PC-3 (cell line): ENCODE measurements around the gene BOLA2B.
"Not testable (repeated sequence)": the region's sequence is repeated elsewhere in the genome, so short reads cannot be mapped to it uniquely, and the experiment has no call there.

Experiments
- EZH2 ChIP-seq: fragments of 300-600 bp; sonication (generic); IDR thresholded peaks from one replicate; pipeline ENCODE4 v1.6.1; 2017; ENCODE audit warnings: antibody characterized with exemption, mild to moderate bottlenecking, low read length; ENCODE audit not compliant: unreplicated experiment
- TF ChIP-seq, protein P1 (sequence below): fragments of 300-600 bp; sonication (generic); conservative IDR thresholded peaks from 2 replicates; pipeline ENCODE4 v1.5.1; 2017; ENCODE audit warnings: antibody characterized with exemption, low read depth, mild to moderate bottlenecking, low read length

DNA sequence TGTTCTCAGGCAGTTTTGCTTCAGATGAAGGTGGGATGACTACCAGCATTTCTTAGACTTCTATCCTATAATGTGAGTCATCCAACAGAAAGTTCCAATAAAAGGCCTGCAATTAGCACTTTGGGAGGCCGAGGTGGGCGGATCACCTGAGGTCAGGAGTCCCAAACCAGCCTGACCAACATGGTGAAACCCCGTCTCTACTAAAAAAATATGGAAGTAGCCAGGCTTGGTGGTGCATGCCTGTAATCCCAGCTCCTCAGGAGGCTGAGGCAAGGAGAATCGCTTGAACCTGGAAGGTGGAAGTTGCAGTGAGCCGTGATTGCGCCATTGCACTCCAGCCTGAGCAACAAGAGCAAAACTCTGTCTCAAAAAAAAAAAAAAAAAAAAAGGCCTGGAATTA is 16.6 kb downstream of the BOLA2B start:
- not testable (repeated sequence) for TF ChIP-seq EZH2
- TF ChIP-seq, protein P1, sequence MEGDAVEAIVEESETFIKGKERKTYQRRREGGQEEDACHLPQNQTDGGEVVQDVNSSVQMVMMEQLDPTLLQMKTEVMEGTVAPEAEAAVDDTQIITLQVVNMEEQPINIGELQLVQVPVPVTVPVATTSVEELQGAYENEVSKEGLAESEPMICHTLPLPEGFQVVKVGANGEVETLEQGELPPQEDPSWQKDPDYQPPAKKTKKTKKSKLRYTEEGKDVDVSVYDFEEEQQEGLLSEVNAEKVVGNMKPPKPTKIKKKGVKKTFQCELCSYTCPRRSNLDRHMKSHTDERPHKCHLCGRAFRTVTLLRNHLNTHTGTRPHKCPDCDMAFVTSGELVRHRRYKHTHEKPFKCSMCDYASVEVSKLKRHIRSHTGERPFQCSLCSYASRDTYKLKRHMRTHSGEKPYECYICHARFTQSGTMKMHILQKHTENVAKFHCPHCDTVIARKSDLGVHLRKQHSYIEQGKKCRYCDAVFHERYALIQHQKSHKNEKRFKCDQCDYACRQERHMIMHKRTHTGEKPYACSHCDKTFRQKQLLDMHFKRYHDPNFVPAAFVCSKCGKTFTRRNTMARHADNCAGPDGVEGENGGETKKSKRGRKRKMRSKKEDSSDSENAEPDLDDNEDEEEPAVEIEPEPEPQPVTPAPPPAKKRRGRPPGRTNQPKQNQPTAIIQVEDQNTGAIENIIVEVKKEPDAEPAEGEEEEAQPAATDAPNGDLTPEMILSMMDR = not testable (repeated sequence)
